ENCODE data around the gene NOTCH2.

NOTCH2 gene

GRCh38 chr1:119898530-119898929, 170.9 kb downstream of the NOTCH2 start:
- H3K4me1 ChIP-seq (ENCODE audit: control insufficient read depth, insufficient read depth, low read length), result no peaks in the 10 kb centered on the region
- no peak overlapping the region for H3K4me3 ChIP-seq (ENCODE audit: low read depth, low read length)
- CTCF ChIA-PET, result interaction anchor here (0.5 to 1.1 kb wide), 2 partner anchors 13 to 1780 kb away, joined by 3 read pairs; no protein-coding TSS in a partner anchor
- TF ChIP-seq ZNF280D (tag by site-specific recombination; IDR thresholded peaks at IDR 0.05) (no peak), GLIS1 (tag by site-specific recombination; IDR thresholded peaks at IDR 0.05) (peak; percentile 70; the same call in 1 of the 2 replicates), PRDM1 (tag by site-specific recombination; IDR thresholded peaks at IDR 0.05) (0 out of 2 replicates have a peak, but pooled peaks have one; percentile 27)
- H3K27ac ChIP-seq (ENCODE audit: extremely low read depth, low read depth, low read length), result no peak overlapping the region
- no peaks in the 10 kb centered on the region for H3K9me3 ChIP-seq (ENCODE audit: control insufficient read depth, insufficient read depth, low read depth, low read length)
- POLR2A ChIA-PET, result no interaction called here
- H3K36me3 ChIP-seq (ENCODE audit: control insufficient read depth in 2 of 2, insufficient read depth in 1 of 2, low read length in 2 of 2), result no peaks in the 10 kb centered on the region

GRCh38 chr1:119896303-119896702, 173.2 kb downstream of the NOTCH2 start, which contains the start of gene ADAM30:
Gene ADAM30, minus strand, starts transcription at chr1:119896515. Its CDS starts 179 bp downstream, at chr1:119896336.
- TF ChIP-seq RBAK (tag by site-specific recombination; IDR thresholded peaks at IDR 0.05) (no peak), ZNF670 (tag by site-specific recombination; IDR thresholded peaks at IDR 0.05; ENCODE audit: low read depth) (no peak), ZNF510 (tag by site-specific recombination; IDR thresholded peaks at IDR 0.05; ENCODE audit: insufficient replicate concordance) (no peak), AEBP2 (tag by site-specific recombination; IDR thresholded peaks at IDR 0.05; ENCODE audit: borderline replicate concordance) (no peak), ZNF610 (tag by site-specific recombination; IDR thresholded peaks at IDR 0.05; ENCODE audit: borderline replicate concordance) (no peak), ZNF585B (tag by site-specific recombination; IDR thresholded peaks at IDR 0.05) (no peak), ZNF16 (tag by site-specific recombination; IDR thresholded peaks at IDR 0.05; ENCODE audit: low read depth) (no peak), ZNF792 (tag by site-specific recombination; IDR thresholded peaks at IDR 0.05) (no peak), HOXD13 (CRISPR knock-in tag; IDR thresholded peaks at IDR 0.05; ENCODE audit: borderline replicate concordance) (no peak), ZNF529 (tag by site-specific recombination; IDR thresholded peaks at IDR 0.05; ENCODE audit: insufficient replicate concordance) (no peak), ZNF624 (tag by site-specific recombination; IDR thresholded peaks at IDR 0.05) (no peak), ZNF214 (tag by site-specific recombination; IDR thresholded peaks at IDR 0.05; ENCODE audit: borderline replicate concordance) (no peak), SP2 (tag by site-specific recombination; IDR thresholded peaks at IDR 0.05) (no peak), KLF9 (tag by site-specific recombination; IDR thresholded peaks at IDR 0.05; ENCODE audit: low read depth) (no peak), ZNF202 (tag by site-specific recombination; IDR thresholded peaks at IDR 0.05; ENCODE audit: borderline replicate concordance) (no peak)
- ChIA-PET CTCF (interaction anchor here (2.0 kb wide), 1 partner anchor 9 kb away, joined by 7 read pairs; no protein-coding TSS in a partner anchor), POLR2A (no interaction called here)
- Histone ChIP-seq H3K36me3 (ENCODE audit: control insufficient read depth in 2 of 2, insufficient read depth in 1 of 2, low read length in 2 of 2) (no peaks in the 10 kb centered on the region), H3K9me3 (ENCODE audit: control insufficient read depth, insufficient read depth, low read depth, low read length) (no peaks in the 10 kb centered on the region), H3K4me1 (ENCODE audit: control insufficient read depth, insufficient read depth, low read length) (no peaks in the 10 kb centered on the region), H3K27ac (ENCODE audit: extremely low read depth, low read depth, low read length) (no peak within 1 kb of the TSS), H3K4me3 (ENCODE audit: low read depth, low read length) (no peak within 1 kb of the TSS)

GRCh38 chr1:119895102-119895501, 174.4 kb downstream of the NOTCH2 start:
- ChIA-PET POLR2A (no interaction called here), CTCF (interaction anchor here (2.0 kb wide), 1 partner anchor 8 kb away, joined by 7 read pairs; no protein-coding TSS in a partner anchor)
- Histone ChIP-seq H3K36me3 (ENCODE audit: control insufficient read depth in 2 of 2, insufficient read depth in 1 of 2, low read length in 2 of 2) (no peaks in the 10 kb centered on the region), H3K27ac (ENCODE audit: extremely low read depth, low read depth, low read length) (no peak overlapping the region), H3K4me3 (ENCODE audit: low read depth, low read length) (no peak overlapping the region), H3K9me3 (ENCODE audit: control insufficient read depth, insufficient read depth, low read depth, low read length) (no peaks in the 10 kb centered on the region), H3K4me1 (ENCODE audit: control insufficient read depth, insufficient read depth, low read length) (no peaks in the 10 kb centered on the region)
- TF ChIP-seq ZNF791 (tag by site-specific recombination; IDR thresholded peaks at IDR 0.05) (no peak), ZNF510 (tag by site-specific recombination; IDR thresholded peaks at IDR 0.05; ENCODE audit: insufficient replicate concordance) (no peak), ZNF202 (tag by site-specific recombination; IDR thresholded peaks at IDR 0.05; ENCODE audit: borderline replicate concordance) (no peak), ATF2 (tag by site-specific recombination; IDR thresholded peaks at IDR 0.05; ENCODE audit: low read depth) (no peak), KLF7 (tag by site-specific recombination; IDR thresholded peaks at IDR 0.05; ENCODE audit: borderline replicate concordance) (no peak), FEZF1 (tag by site-specific recombination; IDR thresholded peaks at IDR 0.05) (no peak), ZNF239 (tag by site-specific recombination; IDR thresholded peaks at IDR 0.05) (no peak), ZNF555 (tag by site-specific recombination; conservative IDR thresholded peaks at IDR 0.05) (no peak), ZNF610 (tag by site-specific recombination; IDR thresholded peaks at IDR 0.05; ENCODE audit: borderline replicate concordance) (no peak), ZFP69B (tag by site-specific recombination; IDR thresholded peaks at IDR 0.05) (no peak), ZNF433 (tag by site-specific recombination; IDR thresholded peaks at IDR 0.05; ENCODE audit: low read depth) (no peak), ZBTB20 (tag by site-specific recombination; IDR thresholded peaks at IDR 0.05) (no peak)
